GM19043 (cell line): ENCODE results near the gene MMP25.
"Not testable (repeated sequence)": the region's sequence is repeated elsewhere in the genome, so short reads cannot be mapped to it uniquely, and the experiment has no call there.

Experiments used
- ATAC-seq: cut with Tn5 transposase; IDR thresholded peaks from one replicate; pipeline ENCODE4 v1.9.1; 2021; ENCODE audit warnings: low read depth; ENCODE audit not compliant: unreplicated experiment

MMP25 gene

DNA sequence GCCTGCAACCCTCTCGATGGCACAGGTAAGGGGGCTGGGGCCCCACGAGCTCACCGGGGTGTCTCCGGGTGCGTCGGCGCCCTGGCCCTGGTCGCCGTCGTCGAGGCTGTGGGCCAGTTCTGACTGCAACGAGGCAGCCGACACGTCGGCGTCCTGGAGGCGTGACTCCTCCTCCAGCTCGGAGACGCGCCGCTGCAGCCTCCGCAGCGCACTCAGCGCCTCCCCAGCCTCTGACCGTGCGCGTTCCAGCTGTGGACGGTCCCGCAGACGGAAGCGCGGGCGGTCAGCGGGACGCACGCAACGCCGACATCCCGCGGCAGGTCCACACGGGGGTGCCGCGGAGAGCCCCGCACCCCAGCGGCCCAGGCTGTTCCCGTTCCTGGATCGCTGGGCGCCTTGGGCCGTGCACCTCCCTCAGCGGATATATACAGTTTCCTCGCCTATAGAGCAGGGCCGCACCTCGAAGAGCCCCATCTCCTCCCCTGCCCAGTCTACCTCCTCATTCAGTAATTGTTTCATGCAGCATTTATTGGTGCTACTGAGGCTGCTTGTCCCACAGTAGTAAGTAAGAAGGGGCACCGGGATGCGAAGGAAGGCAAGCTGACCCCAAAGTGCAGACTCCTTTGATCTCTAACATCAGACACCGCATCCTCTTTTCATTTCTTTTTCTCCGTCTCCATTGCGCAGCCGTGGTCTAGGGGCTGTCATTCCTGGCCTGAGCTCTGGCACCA is 16.7 kb upstream of the MMP25 start:
- ATAC-seq: no peak

DNA sequence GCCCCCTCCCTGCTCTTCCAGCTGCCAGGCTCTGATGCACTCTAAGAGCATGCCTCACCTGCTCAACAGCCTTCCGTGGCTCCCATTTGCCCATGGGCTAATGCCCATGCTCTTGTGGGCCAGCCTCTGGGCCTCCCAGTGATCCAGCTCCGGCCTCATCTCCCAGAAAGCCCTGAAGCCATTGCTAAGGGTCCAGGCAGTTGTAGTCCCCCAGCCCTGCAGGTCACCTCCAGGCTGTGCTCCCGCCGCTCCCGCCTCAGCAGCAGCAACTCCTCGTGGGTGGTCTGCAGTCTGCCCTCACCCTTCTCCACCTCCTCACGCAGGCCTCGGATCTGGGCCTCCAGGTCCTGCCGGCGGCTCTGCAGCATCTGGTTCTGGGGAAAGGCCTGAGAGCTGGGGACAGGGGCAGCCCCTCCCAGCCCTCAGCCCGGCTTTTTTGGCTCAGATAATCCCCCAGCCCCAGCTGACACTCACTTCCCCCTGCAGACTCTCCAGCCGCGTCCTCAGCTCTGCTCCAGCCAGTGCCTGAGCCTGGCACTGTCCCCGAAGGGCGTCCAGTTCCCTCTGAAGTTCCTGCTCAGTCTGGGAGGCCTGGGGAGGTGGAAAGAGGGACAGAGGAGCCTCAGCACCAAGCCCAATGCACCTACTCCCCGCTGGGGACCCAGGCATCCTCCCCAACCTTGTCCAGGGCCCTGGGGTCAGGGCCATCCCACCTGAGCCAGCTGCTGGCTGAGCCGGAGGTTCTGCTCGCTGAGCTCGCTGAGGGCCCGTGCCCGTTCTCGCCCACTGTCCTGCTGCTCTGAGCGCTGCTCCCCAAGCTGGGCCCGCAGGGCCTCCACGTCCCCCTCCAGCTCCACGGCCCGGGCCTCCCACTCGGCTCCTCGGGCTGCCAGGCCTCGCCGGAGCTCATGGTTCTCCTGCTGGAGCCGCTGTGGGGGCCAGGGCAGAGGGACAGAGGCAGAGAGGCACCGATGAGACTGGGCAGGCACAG is 15.8 kb upstream of the MMP25 start:
- no peak for ATAC-seq

DNA sequence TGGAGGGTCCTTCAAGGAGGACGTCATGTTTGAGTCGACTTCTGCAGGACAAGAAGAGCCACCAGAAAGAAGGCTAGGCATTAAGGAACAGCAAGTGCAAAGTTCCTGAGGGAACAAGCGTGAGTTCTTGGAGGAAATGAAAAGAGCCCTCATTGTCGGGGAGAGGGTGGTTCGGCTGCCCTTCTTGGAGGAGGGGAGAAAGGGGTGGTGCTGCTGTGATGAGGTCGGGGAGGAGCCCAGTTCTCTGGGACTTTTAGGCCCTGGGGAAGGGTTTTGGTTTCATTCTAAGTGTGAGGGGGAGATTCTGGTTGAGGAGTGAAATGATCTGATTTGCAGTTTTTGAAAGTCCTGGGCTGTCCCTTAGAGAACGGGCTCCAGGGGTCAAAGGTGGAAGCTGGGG is 13.7 kb upstream of the MMP25 start:
- no peak for ATAC-seq

DNA sequence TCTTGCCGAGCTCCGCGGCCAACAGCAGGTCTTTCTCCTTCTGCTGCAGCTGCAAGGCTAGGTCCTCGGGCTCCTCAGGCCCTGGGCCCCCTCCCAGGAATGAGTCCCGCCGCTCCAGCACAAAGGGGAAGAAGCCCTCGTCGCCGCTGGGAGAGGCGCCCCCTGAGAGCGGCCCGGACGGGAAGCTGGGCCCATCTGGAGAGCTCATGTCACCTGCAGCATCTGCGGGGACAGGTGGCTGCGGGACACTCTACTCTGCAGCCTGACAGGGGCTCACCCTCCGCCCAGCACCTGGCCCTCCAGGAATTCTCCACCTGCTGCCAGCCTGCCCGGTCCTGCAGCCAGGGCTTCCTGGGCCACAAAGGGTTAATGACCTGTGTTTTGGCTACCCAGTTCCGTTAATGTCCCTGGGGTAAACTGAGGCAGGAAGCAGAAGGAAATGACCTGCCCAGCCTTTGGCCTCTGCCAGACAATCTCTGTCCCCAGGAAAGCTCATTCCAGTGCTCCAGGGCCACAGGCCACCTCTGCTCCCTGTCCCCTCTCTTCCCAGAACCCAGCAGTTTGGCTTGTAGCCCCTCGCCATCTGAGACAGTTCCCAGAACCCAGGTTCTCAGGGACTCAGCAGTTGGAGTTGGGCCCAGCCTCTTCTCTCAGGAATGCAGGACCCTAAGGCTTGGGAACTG is 10.9 kb upstream of the MMP25 start:
- ATAC-seq: no peak

DNA sequence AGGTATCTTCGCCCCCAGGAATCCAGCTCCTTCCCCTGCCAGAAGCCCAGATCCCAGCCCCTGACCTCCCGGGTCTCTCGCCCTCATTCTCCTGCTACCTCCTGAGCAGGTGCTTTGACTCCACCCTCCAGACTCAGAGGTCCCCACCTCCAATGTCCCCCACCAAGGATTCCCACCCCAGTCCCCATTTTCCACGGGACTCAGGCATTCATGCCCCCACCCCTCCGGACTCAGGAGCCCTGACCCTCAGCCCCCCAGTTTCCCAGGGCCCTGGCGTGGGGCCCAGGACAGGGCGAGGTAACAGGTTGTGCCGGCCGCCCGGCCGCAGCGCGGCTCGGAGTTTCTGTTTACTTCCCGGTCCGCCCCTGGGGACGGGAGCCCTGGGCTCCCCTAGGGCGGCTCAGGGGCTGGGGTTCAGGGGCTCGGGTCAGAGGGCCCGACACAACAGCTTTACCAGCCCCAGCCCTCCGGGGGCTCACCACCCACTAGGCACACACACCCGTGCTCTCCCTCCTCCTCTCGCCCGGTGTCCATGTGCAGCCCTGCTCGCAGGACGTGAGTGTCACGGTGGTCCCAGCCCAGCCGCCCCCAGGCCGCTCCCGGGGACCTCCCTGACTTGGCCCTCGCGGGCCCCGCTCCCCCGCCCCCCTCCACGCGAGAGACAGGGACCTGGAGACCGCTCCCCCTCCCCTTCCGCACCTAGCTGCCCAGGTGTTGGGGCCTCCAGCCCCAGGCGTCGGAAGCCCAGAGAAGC is 10.2 kb upstream of the MMP25 start:
- ATAC-seq: no peak

DNA sequence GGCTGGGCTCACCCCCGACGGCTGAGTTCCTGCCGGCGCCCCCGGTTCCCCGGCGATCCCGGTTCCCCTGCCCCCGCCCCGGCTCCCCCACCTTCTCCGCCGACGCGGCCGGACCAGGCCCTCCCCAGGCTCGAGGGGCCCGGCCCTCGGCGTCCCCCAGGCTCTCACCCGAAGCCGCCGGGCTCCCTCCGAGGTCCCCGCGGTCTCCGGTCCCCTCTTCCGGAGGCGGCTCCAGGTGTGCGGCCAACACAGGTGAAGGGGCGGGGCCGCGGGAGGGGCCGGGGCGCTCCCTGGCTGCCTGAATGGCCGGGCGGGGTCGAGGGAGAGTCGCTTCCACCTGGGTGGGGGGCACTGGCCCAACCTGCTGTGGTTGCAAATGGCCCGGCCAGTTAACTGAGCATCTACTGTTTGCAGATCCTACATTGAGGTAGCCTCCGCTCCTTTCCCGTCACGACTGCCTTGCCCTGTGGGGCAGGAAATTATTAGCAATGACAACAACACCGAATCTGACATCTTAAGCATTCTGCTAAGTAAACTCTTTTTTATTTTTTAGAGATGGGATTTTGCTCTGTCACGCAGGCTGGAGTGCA is 9.5 kb upstream of the MMP25 start, which contains the start of gene BICDL2:
BICDL2 (minus strand) TSS at position 219 of the 590 bp plus-strand sequence. CDS start 1,448 bp downstream, outside the sequence.
- ATAC-seq: no peak

DNA sequence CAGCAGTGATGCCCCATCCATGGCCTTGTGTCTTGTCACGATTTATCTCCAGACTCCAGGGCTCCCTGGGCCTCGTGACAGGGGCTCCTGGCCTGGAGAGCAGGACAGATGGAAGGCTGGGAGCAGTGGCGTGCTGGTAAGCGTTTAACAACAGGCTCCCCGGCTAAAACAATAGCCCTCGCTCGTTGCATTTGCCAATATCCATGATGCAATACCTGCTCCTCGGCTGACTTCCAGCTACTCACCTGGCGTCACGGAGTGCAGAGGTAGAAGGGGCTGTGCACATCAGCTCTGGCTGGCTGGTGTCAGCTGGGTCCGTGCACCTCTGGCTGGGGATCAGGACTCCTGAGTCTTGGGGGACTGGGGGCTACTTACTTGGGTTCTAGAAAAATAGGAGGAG is 8.1 kb upstream of the MMP25 start:
- ATAC-seq: no peak

DNA sequence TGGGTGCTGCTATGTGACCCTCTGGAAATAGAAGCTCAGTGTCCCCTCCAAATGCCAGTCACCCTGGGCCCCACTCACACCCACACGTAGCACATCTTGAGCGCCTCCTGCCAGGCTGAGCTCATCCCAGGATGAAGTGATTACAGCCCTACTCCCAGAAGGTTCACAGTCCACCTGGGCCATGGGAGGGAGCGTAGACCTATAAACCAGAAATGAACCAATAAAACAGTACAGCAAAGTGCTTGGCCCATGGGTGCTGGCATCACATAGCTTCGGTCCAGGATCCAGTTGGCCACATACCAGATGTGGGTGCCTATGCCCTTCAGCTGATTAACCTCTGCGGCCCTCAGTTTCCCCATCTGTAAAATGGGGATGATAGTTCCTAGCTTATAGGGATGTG is 7.5 kb upstream of the MMP25 start:
- ATAC-seq: no peak

DNA sequence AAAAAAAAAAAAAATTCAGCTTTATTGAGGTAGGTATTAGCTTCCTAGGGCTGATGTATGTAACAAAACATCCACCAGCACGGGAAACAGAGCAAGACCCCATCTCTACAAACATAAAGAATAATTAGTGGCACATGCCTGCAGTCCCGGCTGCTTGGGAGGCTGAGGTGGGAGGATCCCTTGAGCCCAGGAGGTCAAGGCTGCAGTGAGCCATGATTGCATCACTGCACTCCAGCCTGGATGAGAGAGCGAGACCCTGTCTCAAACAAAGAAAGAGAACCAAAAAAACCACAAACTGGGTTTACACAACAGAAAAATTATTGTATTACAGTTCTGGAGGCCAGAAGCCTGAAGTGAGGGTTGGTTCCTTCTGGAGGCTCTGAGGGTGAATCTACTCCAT is 4.0 kb upstream of the MMP25 start:
- ATAC-seq: no peak

DNA sequence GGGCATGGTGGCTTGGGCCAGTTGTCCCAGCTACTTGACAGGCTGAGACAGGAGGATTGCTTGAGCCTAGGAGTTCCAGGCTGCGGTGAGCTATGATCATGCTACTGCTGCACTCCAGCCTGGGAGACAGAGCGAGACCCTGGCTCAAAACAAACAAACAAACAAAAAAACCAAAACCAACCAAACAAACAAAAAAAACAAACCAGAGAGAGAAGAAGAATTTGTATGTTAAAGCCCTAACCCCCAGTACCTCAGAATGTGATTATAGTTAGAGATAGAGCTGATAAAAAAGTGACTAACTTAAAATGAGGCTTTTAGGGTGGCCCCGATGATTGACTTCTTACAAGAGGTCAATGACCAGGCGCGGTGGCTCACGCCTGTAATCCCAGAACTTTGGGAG is 1.7 kb upstream of the MMP25 start:
- no peak for ATAC-seq

DNA sequence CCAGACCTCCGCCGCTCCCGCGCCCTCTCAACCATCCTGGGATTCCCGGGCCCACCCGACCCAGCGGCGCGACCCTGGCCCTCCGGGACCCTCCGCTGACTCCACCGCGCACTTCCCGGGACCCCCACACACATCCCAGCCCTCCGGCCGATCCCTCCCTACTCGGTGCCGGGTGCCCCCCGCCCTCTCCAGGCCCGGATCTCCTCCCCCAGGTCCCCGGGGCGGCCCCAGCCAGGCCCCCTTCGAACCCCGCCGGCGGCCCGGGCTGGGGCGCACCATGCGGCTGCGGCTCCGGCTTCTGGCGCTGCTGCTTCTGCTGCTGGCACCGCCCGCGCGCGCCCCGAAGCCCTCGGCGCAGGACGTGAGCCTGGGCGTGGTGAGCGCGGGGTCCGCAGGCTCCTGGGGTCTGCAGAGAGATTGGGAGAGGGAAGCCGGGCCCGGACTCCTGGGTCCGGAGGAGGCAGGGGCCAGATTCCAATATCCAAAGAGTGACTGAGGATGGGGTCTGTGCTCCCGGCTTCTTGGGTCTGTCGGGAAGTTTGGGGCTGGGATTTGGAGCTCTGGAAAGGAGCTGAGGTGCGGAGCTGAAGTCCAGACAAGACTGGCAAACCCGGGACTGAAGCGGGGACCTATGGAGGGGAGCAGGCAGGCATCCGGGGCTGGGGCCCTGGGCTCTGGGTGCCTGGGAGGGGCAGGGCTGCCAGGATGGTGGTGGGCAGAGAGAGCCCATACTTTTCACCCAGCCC is 453 bp downstream of the MMP25 start:
- ATAC-seq: no peak

DNA sequence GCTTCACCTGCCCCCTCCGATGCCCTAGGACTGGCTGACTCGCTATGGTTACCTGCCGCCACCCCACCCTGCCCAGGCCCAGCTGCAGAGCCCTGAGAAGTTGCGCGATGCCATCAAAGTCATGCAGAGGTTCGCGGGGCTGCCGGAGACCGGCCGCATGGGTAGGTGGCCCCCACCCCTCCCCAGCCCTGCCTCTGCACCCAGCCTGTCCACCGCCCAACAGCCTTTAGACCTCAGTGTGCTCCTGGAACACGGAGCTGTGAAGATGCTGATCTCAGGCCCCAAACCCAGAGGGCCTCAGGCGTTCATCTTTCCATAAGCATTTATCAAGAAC is 993 bp downstream of the MMP25 start:
- ATAC-seq: no peak

DNA sequence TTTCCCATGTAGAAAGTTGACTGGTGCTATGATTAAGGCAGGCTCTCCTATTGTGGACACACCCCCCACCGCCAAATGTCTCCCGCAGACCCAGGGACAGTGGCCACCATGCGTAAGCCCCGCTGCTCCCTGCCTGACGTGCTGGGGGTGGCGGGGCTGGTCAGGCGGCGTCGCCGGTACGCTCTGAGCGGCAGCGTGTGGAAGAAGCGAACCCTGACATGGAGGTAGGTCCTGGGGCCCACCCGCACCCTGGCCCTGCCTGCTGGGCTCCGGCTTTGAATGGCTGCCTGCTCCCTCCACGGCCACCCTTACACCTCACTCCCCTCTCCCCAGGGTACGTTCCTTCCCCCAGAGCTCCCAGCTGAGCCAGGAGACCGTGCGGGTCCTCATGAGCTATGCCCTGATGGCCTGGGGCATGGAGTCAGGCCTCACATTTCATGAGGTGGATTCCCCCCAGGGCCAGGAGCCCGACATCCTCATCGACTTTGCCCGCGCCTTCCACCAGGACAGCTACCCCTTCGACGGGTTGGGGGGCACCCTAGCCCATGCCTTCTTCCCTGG is 3.6 kb downstream of the MMP25 start:
- no peak for ATAC-seq

DNA sequence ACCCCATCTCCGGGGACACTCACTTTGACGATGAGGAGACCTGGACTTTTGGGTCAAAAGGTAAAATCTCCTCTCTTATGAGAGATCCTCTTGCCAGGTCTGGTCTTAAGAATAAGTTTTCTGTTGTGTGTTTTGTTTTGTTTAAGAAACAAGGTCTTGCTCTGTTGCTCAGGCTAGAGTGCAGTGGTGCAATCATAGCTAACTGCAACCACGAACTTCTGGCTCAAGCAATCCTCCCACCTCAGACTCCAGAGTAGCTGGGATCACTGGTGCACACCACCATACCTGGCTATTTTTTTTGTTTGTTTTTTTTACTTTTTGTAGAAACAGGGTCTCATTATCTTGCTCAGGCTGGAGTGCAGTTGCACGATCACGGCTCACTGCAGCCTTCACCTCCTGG is 4.1 kb downstream of the MMP25 start:
- ATAC-seq: no peak

DNA sequence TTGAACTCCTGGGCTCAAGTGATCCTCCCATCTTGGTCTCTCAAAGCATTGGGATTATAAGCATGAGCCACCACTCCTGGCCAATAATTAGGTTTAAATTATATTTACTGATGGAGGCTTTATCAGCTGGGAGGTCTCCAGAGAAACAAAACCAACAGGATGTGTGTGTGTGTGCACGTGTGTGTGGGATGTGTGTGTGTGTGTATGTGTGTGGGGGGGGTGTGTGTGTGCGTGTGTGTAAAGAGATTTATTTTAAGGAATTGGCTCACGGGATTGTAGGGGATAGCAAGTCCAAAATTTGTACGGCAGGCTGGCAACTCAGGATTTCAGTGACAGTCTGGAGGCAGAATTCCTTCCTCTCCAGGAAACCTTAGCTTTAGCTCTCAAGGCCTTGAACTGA is 4.6 kb downstream of the MMP25 start:
- no peak for ATAC-seq

DNA sequence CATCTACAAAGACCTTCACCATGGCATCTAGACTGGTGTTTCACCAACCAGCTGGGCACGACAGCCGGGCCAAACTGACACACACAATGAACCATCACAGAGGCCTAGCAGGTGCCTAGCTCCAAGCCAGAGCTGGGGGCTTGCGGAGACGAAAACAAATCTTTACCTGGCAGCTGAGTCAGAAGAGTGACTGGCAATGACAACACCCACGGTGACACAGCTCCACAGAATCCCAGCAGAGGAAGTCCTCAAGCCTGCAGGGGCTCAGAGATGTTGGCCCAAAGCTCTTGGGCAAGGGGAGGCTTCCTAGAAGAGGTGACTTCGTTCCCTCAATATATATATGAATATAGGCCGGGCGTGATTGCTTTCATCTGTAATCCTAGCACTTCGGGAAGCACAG is 5.1 kb downstream of the MMP25 start:
- ATAC-seq: no peak

DNA sequence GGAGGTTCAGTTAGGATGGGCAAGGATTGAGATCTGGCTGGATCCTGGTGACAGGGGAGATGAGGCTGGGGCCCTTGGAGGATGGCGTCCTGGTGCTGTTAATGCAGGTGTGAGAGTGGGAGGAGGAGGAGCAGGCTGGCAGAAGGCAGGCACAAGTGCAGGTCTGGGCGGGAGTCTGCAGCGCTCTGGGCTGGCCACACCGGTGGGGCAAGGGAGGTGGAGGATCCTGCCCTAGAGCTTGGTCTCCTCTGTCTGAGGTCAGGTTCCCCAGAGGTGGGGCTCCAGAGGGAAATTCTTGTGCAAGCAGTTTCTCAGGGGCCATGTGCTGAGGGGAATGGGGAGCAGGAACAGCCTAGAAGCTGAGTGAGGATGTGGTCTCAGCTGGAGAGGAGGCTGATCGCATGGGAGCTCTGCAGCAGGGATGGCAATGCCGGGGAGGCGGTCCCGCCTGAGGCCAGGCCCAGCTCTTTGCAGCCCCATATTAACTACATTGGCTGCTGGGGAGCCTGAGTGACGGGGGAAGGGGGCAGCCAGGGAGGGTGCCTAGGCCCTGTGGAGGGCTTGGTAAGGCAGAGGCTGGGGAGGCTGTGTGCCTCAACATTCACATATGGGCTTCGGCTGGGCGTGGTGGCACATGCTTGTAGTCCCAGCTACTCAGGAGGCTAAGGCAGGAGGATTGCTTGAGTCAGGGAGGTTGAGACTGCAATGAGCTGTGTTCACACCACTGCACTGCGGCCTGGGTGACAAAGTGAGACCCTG is 6.4 kb downstream of the MMP25 start:
- not testable (repeated sequence) for ATAC-seq

DNA sequence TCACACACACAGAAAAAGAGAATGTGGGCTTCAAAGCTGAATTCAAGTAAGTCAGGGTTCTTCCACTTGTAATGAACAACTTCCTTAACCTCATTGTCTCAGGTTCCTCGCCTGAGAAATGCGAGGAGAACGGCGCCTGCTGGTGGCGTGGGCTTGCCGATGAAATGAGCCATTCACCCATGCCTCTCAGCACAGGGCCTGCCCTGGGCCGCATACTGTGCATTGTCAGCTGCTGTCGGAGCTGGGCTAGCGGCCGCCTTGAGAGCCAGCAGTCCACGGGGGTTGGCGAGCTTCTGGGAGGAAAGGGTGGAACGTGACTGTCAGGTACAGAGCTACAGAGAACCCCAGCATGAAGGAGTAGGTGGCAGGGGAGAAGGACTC is 7.0 kb downstream of the MMP25 start:
- ATAC-seq: not testable (repeated sequence)
